ENCODE data around the gene ASAP3. TPM values are rescaled to one million over a fixed set of nuclear protein-coding genes. Genes with fewer than 3 reads are reported as not detected.
A peak's percentile ranks its signal among the peaks of the same experiment; 100 is the strongest.

ASAP3 gene
- total and polyA plus RNA-seq, 2 of the 13 experiments (the other 11 are each of a cell fraction or from before 2014, with no cell fraction given) = 32.6 to 37.0 TPM

DNA sequence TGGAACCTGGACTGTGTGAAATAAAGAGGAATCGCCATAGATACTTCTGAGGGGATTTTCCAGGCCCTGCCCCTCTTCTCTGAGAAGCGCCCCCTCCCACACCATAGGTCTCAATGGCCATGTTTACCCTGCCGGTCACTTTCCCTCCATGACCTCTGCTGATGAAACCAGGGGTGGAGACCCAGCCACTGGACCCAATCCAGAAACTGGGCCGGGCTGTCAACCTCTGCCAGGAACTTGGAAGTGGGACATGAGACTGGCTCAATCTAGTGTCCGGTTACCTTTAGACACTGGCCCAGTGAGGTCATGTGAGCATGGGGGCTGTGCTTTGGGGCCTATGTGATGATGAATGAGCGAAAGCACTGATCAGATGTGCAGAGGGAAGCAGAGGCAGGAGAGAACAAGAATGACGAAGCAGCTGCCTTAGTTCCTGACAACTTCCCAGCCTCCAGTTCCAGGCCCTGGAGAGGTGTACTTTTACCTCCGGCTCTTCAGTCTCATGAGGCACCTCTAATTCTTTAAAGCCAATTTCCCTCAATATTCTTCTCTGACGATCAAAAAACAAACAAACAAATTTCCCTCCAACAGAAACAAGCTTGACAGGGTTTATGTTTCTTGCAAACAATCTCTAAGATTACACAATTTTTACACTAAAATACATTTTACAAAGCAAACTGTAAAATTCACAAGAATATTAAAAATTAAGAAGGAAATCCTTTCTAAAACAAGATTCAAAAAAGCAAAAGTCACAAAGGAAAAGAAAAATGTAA, 4.9 kb downstream of the ASAP3 start (continued):
- no peak for TF ChIP-seq ZNF460 (CRISPR knock-in tag; IDR thresholded peaks at IDR 0.05; ENCODE audit: borderline replicate concordance)
- no peak for TF ChIP-seq ZNF484 (CRISPR knock-in tag; IDR thresholded peaks at IDR 0.05; ENCODE audit: borderline replicate concordance, low read depth)
- TF ChIP-seq ZNF234 (CRISPR knock-in tag; conservative IDR thresholded peaks at IDR 0.05) = no peak
- TF ChIP-seq KDM6A (CRISPR knock-in tag; IDR thresholded peaks at IDR 0.05; ENCODE audit: low read depth) = peak; percentile 75
- TF ChIP-seq RCOR2 (CRISPR knock-in tag; IDR thresholded peaks at IDR 0.05) = 0 out of 2 replicates have a peak, but pooled peaks have one; percentile 57
- peak; percentile 51 for TF ChIP-seq ZNF781 (CRISPR knock-in tag; IDR thresholded peaks at IDR 0.05; ENCODE audit: borderline replicate concordance, not compliant biosample characterization)
- 0 out of 2 replicates have a peak, but pooled peaks have one; percentile 56 for TF ChIP-seq GFI1 (CRISPR knock-in tag; IDR thresholded peaks at IDR 0.05; ENCODE audit: borderline replicate concordance)
- TF ChIP-seq ZC3H4 (CRISPR knock-in tag; IDR thresholded peaks at IDR 0.05; ENCODE audit: borderline replicate concordance) = no peak
- TF ChIP-seq POLR2G (IDR thresholded peaks at IDR 0.05; ENCODE audit: low read depth, low read length) = peak; percentile 75
- TF ChIP-seq STAT5B (CRISPR knock-in tag; IDR thresholded peaks at IDR 0.05) = no peak
- TF ChIP-seq ZBTB8A (CRISPR knock-in tag; IDR thresholded peaks at IDR 0.05; ENCODE audit: borderline replicate concordance, low read depth) = no peak
- TF ChIP-seq ZNF615 (CRISPR knock-in tag; IDR thresholded peaks at IDR 0.05; ENCODE audit: borderline replicate concordance) = no peak
- TF ChIP-seq MEIS2 (CRISPR knock-in tag; IDR thresholded peaks at IDR 0.05) = peak; percentile 59; the same call in 1 of the 2 replicates
- TF ChIP-seq, protein P1, sequence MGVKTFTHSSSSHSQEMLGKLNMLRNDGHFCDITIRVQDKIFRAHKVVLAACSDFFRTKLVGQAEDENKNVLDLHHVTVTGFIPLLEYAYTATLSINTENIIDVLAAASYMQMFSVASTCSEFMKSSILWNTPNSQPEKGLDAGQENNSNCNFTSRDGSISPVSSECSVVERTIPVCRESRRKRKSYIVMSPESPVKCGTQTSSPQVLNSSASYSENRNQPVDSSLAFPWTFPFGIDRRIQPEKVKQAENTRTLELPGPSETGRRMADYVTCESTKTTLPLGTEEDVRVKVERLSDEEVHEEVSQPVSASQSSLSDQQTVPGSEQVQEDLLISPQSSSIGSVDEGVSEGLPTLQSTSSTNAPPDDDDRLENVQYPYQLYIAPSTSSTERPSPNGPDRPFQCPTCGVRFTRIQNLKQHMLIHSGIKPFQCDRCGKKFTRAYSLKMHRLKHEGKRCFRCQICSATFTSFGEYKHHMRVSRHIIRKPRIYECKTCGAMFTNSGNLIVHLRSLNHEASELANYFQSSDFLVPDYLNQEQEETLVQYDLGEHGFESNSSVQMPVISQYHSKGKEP (CRISPR knock-in tag; IDR thresholded peaks at IDR 0.05) = no peak
- TF ChIP-seq YEATS2 (CRISPR knock-in tag; IDR thresholded peaks at IDR 0.05; ENCODE audit: borderline replicate concordance) = peak; percentile 56; the same call in 1 of the 2 replicates
- TF ChIP-seq, protein P2, sequence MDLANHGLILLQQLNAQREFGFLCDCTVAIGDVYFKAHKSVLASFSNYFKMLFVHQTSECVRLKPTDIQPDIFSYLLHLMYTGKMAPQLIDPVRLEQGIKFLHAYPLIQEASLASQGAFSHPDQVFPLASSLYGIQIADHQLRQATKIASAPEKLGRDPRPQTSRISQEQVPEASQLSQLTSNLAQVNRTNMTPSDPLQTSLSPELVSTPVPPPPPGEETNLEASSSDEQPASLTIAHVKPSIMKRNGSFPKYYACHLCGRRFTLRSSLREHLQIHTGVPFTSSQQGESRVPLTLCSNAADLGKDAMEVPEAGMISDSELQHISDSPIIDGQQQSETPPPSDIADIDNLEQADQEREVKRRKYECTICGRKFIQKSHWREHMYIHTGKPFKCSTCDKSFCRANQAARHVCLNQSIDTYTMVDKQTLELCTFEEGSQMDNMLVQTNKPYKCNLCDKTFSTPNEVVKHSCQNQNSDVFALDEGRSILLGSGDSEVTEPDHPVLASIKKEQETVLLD (CRISPR knock-in tag; IDR thresholded peaks at IDR 0.05; ENCODE audit: low read depth) = no peak
- TF ChIP-seq PPARG (CRISPR knock-in tag; conservative IDR thresholded peaks at IDR 0.05) = peak; percentile 59; the same call in 1 of the 2 replicates
- TF ChIP-seq, protein P3, sequence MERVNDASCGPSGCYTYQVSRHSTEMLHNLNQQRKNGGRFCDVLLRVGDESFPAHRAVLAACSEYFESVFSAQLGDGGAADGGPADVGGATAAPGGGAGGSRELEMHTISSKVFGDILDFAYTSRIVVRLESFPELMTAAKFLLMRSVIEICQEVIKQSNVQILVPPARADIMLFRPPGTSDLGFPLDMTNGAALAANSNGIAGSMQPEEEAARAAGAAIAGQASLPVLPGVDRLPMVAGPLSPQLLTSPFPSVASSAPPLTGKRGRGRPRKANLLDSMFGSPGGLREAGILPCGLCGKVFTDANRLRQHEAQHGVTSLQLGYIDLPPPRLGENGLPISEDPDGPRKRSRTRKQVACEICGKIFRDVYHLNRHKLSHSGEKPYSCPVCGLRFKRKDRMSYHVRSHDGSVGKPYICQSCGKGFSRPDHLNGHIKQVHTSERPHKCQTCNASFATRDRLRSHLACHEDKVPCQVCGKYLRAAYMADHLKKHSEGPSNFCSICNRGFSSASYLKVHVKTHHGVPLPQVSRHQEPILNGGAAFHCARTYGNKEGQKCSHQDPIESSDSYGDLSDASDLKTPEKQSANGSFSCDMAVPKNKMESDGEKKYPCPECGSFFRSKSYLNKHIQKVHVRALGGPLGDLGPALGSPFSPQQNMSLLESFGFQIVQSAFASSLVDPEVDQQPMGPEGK (CRISPR knock-in tag; IDR thresholded peaks at IDR 0.05) = peak; percentile 91
- TF ChIP-seq ZNF17 (CRISPR knock-in tag; IDR thresholded peaks at IDR 0.05) = no peak
- TF ChIP-seq TOPORS (CRISPR knock-in tag; IDR thresholded peaks at IDR 0.05) = no peak
- TF ChIP-seq ZNF33A (CRISPR knock-in tag; IDR thresholded peaks at IDR 0.05; ENCODE audit: borderline replicate concordance) = no peak
- TF ChIP-seq ZNF788 (CRISPR knock-in tag; IDR thresholded peaks at IDR 0.05; ENCODE audit: borderline replicate concordance) = peak; percentile 69; the same call in 1 of the 2 replicates
- no peak for TF ChIP-seq STAG1 (CRISPR knock-in tag; IDR thresholded peaks at IDR 0.05)
- no peak for TF ChIP-seq NFE2L2 (IDR thresholded peaks at IDR 0.05; ENCODE audit: low read length)
- peak; percentile 36; the same call in 1 of the 2 replicates for TF ChIP-seq KDM1A (CRISPR knock-in tag; IDR thresholded peaks at IDR 0.05)
- no peak for TF ChIP-seq ATRX (CRISPR knock-in tag; IDR thresholded peaks at IDR 0.05; ENCODE audit: borderline replicate concordance)

Measured in HepG2 (cell line).